Body of pancreas (tissue), 4 donors: Measurements from ENCODE around the gene TRERF1.

ENCODE experiments used
- POLR2A ChIP-seq, 3 donors: fragments of 450-650 bp; IDR thresholded peaks; one replicate each; pipeline ENCODE4 v1.6.1; 2016; ENCODE audit warnings: antibody characterized with exemption in 3 of 3, mild to moderate bottlenecking in 2 of 3
- TF ChIP-seq, protein P1 (sequence below), 7 experiments: fragments of 450-650 bp in 4 of 7; fragments of 200-600 bp in 3 of 7; sonication (generic) in 3 of 7; IDR thresholded peaks; one replicate each; pipeline ENCODE4 v1.5.1; 2016 to 2019; ENCODE audit warnings: antibody characterized with exemption in 7 of 7

DNA sequence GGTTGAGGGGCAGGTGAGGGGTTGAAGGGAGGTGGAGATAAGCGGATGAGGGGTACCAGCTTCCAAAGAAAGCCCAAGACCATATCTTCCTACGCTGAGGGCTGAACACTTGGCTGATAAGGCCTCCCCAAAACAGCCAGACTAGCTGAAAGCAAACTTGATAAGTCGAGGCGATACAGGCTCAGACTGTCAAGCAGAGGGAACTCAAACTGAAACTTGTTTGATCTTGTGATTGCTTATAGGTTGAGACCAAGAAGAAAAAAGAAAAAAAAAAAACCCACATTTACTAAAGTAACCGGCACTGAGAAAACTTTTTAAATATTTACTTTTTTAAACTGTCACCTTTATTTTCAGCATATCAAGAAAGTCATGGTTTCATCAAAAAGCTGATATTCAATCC, 73.6 kb downstream of the TRERF1 start:
- TF ChIP-seq, protein P1, sequence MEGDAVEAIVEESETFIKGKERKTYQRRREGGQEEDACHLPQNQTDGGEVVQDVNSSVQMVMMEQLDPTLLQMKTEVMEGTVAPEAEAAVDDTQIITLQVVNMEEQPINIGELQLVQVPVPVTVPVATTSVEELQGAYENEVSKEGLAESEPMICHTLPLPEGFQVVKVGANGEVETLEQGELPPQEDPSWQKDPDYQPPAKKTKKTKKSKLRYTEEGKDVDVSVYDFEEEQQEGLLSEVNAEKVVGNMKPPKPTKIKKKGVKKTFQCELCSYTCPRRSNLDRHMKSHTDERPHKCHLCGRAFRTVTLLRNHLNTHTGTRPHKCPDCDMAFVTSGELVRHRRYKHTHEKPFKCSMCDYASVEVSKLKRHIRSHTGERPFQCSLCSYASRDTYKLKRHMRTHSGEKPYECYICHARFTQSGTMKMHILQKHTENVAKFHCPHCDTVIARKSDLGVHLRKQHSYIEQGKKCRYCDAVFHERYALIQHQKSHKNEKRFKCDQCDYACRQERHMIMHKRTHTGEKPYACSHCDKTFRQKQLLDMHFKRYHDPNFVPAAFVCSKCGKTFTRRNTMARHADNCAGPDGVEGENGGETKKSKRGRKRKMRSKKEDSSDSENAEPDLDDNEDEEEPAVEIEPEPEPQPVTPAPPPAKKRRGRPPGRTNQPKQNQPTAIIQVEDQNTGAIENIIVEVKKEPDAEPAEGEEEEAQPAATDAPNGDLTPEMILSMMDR (IDR thresholded peaks at IDR 0.05) = no peak
- no peak for TF ChIP-seq POLR2A (IDR thresholded peaks at IDR 0.05)
